ENCODE data around the gene AFM.
"Not testable (repeated sequence)": the region's sequence is repeated elsewhere in the genome, so short reads cannot be mapped to it uniquely, and the experiment has no call there.

AFM gene

DNA sequence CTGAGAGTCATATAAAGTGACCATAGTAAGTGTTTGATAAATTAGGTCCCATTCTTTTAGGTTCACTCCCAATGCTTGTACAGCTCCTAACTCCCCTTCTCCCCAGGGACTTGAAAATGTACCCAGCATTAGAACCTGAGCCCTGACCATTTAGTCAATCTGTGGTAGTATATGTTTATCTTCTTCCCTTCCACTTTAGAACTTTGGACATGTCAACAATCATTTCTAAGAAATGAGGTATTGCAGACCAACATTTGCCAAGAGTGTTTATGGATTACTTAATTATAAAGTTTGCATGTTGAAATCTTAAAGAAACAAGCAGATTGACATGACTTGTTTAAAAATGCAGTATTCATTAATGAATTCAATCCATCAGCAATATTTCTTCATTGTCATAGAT lies 26.0 kb downstream of the AFM start:
- DNase-seq = no peak

- DNase-seq = no peak
These were observed 27.1 kb downstream of the AFM start for GRCh38 chr4:73508651-73509050.

DNA sequence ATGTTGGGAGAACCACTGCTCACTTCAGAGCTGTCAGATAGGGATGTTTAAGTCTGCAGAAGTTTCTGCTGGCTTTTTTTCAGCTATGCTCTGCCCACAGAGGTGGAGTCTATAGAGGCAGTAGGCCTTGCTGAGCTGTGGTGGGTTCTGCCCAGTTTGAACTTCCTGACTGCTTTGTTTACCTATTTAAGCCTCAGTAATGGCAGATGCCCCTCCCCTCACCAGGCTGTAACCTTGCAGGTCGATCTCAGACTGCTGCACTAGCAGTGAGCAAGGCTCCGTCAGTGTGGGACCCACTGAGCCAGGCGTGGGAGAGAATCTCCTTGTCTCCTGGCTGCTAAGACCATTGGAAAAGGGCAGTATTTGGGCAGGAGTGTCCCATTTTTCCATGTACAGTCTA lies 36.8 kb downstream of the AFM start:
- DNase-seq = no peak

DNA sequence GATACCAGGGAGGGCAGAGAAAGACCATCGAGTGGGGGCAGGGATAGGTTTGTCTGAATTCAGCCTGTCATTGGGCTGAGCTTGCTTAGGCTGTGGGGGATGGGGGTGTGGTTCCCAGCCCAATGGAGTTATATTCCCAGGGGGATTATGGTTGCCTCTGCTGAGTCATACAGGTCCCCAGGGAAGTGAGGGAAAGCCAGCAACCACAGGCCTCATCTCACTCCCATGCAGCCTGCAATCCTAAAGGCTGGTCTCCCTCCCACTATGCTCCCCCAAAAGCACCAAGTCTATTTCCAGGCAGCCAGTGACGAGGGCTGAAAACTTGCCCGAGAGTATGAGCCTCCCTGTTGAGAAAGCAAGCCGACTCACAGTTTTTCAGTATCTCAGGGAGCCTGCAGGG lies 39.3 kb downstream of the AFM start:
- DNase-seq = no peak

DNA sequence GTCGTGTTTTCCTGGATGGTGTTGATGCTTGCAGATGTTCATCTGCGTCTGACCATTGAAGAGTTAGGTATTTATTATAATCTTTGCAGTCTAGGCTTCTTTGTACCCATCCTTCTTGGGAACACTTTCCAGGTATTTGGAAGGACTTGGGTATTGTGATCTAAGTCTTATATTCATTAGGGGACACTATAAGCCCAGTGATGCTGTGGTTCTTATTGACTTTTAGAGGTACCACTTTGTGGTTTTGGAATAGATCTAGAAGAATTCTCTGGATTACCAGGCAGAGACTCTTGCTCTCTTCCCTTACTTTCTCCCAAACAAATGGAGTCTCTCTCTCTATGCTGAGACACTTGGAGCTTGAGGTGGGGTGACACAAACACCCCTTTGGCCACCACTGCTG lies 41.6 kb downstream of the AFM start:
- no peak for DNase-seq

DNA sequence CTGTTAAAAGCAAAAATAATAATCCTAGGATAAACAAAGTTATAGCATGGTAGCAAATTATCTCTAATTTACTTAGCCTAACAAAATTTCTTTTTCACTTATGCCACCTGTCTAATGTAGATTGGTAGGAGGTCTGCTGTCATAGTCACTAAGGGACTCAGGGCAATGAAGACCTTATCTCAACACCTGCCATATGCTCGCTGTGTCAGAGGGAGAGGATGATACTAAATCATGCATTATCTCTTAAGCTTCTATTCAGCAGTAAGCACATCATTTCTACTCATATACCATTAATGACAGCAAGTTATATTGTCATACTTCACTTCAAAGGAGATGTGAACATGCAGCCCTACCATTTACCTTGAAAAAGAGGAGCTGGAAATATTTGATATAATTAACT lies 44.1 kb downstream of the AFM start:
- no peak for DNase-seq

GRCh38 chr4:73527196-73527595 lies 45.7 kb downstream of the AFM start:
- no peak for DNase-seq

DNA sequence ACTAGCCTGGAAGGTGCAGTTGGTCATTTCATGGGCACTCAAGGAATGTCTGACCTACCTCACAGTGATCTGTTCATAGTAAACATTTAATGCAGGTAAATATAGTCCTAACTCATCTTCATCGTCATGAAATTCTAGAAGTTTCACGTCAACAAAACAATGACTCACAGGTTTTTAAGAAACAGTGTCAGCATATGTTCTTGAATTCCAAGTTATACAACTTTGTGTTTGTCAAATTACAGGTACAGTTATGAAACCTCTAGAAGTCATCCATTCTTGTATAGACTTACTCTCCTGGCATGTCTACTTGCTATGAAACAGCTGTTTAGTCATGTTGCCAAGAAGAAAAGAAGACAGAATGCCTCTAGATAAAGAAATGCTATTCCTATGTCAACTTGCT lies 46.6 kb downstream of the AFM start:
- DNase-seq = no peak

- DNase-seq = no peak
These were observed 52.2 kb downstream of the AFM start for GRCh38 chr4:73533515-73534422.

GRCh38 chr4:73538162-73538561 lies 56.6 kb downstream of the AFM start:
- no peak for DNase-seq

GRCh38 chr4:73539386-73539785 lies 57.8 kb downstream of the AFM start:
- DNase-seq = no peak

GRCh38 chr4:73540826-73541225 lies 59.3 kb downstream of the AFM start:
- no peak for DNase-seq

GRCh38 chr4:73541251-73541650 lies 59.7 kb downstream of the AFM start:
- DNase-seq = no peak

- DNase-seq = no peak
These were observed 63.1 kb downstream of the AFM start for GRCh38 chr4:73544620-73545019.

DNA sequence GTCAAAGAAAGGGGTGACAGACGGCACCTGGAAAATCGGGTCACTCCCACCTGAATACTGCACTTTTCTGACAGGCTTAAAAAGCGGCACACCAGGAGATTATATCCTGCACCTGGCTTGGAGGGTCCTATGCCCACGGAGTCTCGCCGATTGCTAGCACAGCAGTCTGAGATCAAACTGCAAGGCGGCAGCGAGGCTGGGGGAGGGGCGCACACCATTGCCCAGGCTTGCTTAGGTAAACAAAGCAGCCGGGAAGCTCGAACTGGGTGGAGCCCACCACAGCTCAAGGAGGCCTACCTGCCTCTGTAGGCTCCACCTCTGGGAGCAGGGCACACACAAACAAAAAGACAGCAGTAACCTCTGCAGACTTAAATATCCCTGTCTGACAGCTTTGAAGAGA lies 69.3 kb downstream of the AFM start:
- not testable (repeated sequence) for DNase-seq

All from activated CD4-positive, alpha-beta T cell treated with anti-CD3 and anti-CD28 coated beads, Interleukin-2, amount 50 U/mL, for 48 hours (primary cell).